DLD1 (cell line): ENCODE measurements around the gene DPYSL4.

Source experiments
- in situ Hi-C: cut with HindIII; loops from 2 replicates; pipeline ENCODE4 v1.10.0; 2017; ENCODE audit warnings: low sequenced_read_pairs

The DPYSL4 gene

DNA sequence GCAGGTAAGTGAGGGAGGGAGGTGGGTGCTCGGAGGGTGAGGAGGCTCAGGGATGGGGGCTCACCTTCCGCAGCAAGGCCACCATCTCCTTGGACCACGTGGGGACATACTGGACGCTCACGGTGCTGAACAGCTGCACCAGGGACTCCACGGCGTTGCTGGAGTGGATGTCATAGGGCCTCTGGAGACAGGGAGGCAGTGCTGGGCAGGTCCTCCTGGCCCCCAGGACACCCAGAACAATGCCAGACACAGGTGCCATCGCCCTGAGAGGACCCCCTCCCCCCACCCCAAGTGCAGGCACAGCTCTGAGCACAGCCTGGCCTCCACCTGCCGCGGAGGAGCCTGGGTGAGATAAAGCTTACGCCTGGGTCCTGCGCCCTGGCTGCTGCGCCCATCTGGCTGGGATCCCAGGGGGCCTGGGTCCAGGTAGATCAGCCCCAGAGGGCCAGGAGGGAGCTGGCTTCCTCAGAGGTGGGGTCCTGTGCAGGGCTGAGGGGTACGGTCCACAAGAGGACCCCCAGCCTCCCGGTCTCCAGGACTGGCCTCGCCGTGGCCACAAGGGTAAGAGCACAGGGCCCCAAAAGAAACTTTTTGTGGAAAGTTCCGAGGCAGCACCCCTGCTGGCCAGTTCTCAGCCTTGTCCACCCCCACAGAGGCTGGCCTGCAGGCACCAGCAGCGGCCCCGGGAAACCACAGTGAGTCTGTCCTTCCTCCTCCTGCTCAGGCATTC, 37.8 kb downstream of the DPYSL4 start:
- in situ Hi-C loops, result no loop called here

DNA sequence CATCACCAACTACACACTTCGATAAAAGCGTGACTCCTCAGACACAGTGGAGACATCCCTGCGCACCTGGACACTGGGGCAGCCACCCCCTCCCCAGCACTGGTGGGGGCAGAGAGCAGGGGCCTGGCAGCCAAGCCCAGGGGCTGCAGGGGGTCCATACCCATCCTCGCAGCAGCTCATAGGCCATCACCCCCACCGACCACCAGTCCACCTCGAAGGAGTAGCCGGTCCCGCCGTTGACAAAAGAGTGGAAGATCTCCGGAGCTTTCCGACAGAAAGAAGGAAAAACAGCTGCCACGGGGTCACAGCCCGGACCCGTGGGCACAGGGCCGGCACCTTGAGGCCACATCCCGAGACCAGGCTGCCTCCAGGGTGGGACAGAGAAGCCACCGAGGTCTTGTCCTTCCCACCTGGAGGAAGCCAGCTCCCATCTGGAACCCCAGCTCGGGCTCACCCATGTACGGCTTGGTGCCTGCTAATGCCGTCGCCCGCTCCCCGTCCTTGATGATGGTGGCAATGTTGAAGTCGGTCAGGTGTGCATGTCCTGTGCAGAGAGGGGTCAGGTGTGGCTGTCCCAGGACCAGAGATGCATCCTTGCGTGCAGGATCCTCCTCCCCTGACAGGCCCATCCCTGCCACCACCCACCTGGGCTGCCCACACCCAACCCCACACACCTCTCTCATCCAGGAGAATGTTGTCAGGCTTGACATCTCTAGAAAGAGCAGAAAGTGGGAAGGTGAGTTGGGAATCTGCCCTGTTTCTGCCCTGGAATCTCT, 38.5 kb downstream of the DPYSL4 start:
- in situ Hi-C loops, result no loop called here

DNA sequence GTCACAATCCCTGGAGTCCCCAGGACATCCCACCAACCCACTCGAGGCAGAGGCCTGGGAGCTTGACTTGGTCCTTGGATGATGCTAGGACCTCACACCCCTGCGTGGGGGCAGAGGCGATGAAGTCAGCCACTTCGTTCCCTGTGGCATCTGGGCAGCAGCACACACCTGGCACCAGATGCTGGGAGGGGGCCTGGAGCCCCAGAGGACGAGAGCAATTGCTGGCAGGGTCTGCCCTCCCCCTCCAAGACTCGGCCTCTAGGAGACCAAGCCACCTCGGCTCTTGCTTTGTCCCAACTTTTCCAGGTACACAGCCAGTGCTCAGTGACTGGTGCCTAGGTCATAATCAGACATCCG, 39.1 kb downstream of the DPYSL4 start:
- in situ Hi-C loops, result no loop called here

DNA sequence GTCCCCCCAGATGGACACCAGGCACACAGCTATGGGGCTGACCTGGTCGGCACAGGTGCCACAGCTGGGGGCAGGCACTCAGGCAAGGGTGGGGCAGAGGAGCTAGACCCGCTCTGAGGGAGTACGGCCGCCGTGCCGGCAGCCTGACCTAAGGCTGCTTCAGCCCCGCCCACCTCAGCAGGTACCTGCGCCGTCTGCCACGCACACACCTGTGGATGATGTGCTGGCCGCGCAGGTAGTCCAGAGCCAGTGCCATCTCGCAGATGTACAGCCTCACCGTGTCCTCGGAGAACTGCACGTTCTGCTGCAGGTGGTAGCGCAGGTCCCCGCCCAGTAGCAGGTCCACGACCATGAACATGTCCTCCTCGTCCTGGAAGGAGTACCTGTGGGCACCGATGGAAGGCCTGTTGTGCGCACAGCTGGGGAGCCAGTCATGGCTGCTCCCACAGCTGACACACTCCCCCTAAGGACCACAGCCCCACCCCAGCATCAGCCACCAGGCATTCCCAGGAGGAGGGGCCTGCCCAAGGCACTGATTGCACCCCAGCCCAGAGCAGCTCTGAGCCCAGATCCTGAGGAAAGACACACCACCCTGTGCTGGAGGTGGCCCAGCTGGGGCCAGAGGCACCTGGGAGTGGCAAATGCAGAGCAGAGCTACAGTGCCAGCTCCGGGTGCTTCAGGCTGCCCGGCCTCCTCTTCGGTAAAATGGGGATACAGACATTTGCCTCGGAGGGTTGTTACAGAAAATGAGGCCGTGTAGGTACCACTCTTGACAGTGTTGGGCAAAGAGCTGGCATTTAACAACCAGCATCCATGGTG, 40.0 kb downstream of the DPYSL4 start:
- in situ Hi-C loops, result no loop called here

DNA sequence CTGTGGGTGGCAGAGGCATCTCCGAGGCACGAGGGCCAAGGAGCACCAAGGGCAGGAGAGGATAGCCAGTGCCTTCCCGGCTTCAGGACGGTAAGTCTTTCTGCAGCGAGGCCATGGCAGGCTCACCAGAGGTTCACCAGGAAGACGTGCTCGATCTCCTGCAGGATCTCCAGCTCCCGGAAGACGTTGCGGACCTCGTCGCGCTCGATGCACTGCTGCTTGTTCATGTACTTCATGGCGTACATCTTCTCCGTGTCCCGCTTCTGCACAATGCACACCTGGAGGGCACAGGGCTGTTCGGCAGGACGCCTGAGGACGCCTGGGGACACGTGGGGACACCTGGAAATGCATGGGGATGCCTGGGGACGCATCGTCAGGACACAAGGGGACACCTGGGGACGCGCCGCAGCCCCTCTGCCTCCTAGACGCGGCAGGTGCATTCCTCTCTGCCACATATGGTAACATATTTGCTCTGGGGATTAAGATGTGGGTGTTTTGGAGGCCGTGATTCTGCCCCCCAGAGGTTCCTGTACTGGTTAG, 41.2 kb downstream of the DPYSL4 start:
- in situ Hi-C loops, result no loop called here

DNA sequence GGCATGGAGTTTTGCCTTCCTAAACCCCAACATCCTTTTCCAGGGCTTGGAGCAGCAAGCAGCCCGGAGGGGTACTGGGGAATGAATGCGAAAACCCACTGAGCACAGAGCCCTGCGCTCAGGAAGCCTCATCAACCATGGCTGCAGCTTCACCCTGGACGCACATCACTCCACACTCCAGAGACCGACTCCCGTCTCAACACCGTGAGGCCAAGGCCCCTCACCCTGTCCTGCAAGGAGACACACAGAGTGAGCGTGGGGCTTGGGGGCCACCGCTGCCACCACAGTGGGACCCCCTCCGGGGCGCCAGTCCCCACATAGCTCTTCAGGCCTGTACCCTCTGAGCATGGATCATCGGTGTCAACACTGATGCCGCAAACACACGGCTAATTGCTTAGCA, 41.9 kb downstream of the DPYSL4 start:
- in situ Hi-C loops, result no loop called here

DNA sequence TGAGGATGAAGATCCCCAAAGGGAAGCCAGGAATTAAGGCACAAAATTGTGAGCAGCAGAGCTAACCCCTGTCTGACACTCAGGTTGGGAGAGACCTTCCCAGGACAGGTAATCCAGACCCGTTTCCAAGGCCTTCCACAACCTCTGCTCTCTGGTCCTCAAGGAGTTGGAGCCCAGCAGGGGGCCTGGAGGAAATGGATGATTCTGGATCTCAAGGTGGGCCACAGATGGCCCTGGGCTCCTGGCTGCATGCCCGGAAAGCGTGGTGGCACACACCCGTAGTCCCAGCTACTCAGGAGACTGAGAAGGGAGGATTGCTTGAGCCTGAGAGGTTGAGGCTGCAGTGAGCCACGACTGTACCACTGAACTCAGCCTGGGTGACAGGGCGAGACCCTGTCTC, 42.3 kb downstream of the DPYSL4 start:
- in situ Hi-C loops, result no loop called here

DNA sequence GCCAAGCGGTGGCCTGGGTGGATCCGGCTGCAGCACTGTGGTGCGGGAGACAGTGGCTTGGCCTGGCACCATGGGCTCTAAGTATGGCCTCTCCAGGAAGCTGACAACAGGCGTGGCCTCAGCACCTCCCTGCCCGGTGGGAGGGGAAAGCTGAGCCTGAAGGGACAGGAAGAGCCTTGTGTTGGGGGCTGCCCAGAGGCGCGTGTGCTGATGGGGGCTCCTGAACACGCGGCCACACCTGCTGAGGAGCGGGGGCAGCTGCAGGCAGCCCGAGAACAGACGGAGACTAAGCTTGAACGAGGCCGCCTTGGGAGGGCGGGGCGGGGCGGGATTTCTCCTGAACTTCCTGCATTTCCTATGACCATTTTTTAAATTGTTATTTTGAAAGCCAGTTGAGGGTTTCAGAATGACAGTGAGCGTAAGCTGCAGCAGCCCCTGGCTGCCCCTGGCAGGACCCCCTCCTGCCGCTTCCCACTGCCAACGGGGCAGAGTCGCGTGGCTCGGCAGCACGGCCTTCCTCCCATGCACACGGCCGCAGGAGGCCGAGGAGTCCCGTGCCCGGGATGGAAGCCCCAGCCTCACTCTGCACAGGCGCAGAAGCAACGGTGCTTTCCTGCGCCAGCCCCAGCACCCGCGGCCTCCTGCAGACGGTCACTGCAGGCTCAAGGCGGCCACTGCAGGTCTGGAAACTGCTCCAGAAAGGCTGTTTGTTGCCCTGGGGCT, 43.2 kb downstream of the DPYSL4 start:
- in situ Hi-C loops, result loop anchor here (10.0 kb wide), 1 partner anchor 385 kb away; no protein-coding TSS in a partner anchor

DNA sequence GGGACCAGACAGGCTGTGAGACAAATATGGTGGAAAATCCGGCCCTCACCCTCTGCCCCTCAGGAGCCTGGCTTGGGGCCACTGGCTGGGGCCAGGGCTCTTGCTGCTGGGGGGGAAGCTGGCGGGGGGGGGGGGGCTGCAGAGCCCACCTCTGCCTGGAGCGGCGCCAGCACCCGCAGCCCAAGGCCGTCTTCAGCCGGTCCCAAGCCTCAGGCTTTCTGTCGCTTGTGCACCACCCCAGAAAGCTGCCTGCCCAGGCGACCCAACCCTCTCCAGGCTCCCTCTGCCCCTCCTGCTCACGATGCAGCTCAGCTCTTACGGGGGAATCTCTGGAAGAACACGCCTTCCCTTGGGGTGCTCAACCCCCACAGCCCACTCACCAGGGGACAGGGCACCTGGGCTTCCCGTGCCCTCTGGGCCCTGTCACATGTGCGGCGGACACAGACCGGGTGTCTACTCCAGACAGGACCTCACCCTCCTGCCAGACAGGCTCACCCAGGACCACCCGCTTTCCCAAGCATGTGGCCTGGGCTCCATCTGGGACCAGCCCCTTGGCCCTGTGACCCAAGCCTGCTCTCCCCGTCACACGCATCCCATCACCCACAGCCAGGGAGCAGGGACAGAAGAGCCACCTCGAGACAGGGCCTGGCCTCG, 43.9 kb downstream of the DPYSL4 start:
- in situ Hi-C loops, result loop anchor here (10.0 kb wide), 1 partner anchor 384 kb away; no protein-coding TSS in a partner anchor

DNA sequence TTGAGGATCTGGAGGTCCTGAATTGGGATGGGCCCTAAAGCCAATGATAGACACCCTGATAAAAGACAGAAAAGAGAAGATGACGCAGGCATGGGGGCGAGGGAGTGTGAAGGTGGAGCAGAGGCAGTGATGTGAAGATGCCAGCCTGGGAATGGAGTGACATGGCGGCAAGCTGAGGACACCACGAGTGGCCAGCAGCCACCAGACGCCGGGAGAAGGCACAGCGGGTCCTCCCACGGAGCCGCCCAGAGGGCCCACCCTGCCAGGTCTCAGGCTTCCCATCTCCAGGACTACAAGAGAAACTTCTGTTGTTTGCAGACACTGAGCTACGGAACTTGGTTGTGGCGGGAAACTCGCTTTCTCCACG, 44.9 kb downstream of the DPYSL4 start:
- in situ Hi-C loops, result loop anchor here (10.0 kb wide), 1 partner anchor 383 kb away; no protein-coding TSS in a partner anchor

DNA sequence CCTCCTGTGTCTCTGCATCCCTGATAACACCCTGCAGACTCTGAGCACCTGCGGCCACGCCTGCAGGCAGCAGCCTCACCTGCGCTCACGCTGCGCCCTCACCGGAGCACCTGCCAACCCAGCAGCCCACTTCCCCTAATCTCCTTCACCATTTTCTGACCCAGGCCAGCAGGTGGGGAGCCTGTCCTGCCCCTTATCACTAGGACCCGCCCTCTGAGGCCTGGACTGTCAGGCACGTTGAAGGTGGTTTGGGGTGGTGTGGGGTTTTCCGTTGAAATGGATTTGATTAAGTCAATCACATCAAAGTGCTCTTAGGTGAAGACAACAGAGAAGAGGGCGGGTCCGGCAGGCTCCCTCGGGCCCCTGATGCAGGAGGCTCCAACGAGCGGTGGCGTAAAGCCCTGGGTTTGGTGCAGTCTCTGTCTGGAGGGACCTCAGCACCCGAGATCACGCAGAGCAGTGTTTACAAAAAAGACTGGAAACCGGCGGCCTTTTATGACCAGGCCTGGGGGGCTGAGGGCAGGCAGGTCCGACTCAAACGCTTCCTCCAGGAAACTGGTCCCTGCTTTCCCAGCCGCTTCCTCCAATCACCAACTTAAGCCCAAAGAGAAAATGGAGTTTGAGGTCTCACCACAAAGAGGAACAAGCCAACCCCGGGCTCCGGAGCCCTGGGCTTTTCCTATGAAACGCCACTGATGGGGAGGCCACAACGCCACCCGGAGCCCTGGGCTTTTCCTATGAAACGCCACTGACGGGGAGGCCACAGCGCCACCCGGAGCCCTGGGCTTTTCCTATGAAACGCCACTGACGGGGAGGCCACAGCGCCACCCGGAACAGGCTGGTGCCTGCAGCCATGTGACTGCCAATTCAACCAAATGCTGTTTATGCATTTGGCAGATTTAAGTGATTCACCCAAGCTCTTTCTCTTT, 45.5 kb downstream of the DPYSL4 start:
- in situ Hi-C loops, result loop anchor here (10.0 kb wide), 1 partner anchor 383 kb away; no protein-coding TSS in a partner anchor

DNA sequence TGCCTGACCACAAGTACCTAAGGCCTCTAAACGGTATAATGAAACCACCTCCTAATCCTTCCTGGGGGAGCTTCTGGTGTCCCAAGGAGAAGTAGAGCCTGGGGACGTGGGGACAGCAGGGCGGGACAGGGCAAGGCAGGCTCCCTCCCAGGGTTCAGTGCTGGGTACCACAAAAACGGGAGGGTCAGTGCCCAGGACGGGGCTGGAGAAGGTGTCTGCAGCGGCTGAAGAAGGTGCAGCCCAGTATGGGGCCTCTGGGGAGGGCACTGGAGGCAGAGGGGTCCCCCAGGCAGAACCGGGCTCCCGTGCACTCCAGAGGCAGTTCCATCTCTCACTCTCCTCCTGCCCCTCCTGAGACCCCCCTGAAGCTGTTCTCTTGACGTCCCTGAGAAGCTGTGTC, 46.2 kb downstream of the DPYSL4 start:
- in situ Hi-C loops, result loop anchor here (10.0 kb wide), 1 partner anchor 382 kb away; no protein-coding TSS in a partner anchor

DNA sequence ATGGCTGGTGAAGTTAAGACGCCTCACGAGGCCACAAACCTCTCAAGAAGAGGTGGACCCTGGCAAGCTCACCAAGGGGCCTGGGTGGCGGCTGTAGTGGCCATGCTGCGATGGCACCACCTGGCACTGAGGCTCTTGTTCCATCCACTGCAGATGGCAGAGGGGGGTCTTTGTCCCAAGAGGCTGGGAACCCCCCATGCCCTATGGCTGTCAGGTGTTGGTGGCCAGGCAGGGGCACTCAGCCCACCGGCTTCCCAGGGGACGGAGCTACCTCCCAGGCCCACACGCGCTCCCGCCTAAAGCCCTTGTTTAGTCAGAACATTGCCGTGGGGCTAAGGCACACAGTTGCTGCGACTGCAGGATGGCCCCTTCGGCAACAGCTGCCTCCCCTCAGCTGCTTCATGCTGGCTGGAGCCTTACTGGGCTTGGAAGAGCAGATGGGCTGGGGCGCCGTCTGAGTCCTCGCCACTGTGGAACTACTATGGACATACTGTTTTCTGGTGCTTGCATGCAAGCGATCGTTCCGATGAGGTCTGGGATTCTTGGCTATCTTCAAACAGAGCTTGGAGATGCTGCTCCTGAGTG, 46.8 kb downstream of the DPYSL4 start:
- in situ Hi-C loops, result loop anchor here (10.0 kb wide), 1 partner anchor 381 kb away; no protein-coding TSS in a partner anchor

DNA sequence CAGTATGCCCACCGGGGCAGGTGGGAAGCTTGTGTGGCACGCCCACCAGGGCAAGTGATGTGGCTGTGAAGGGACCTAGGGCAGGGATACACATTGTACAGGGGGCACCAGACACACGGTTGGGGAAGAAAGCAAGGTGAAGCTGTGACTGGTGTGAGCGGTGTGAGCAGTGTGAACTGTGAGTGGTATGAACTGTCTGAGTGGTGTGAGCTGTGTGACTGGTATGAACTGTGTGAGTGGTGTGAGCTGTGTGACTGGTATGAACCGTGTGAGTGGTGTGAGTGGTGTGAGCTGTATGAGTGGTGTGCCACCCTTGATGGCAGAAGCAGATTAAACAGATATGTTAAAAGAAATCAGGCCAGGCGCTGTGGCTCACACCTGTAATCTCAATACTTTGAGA, 48.1 kb downstream of the DPYSL4 start:
- in situ Hi-C loops, result loop anchor here (10.0 kb wide), 1 partner anchor 380 kb away; no protein-coding TSS in a partner anchor

DNA sequence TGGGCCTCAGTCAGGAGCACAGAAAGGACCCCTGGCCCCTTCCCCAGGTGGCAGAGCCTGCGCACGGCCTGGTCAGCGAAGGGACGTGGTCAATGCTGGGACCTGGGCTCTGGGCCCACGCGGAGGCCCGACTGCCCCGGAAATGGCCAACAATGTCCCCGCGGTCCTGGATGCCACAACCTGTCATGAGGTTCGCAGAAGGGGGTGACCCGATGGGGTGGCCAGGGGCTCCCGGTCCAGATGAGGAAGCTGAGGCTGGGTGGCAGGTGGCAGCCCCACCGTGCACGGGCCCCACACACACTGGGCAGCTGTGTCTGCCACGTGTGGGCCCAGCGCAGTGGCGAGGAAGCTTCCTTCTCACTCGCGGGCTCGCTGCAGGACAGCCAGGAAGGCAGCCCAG, 49.4 kb downstream of the DPYSL4 start:
- in situ Hi-C loops, result loop anchor here (10.0 kb wide), 1 partner anchor 379 kb away; no protein-coding TSS in a partner anchor

DNA sequence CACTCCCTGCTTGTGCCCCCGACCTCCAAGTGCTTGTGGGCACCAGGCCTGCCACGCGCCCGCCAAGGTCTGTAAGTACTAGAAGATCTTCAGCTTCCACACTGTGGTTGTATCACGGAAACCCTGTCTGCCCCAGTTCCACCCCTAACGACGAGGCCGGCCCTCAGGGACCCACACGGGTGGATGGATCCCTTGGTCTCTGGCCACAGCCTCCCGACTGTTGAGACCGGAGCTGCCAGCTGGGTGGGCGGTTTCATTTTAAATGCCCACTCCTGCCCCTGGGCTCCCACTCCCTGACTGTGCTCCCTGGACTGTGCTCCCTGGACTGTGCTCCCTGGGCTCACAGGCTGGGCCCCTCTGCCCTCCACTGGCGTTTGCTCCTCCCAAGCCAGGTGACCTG, 50.1 kb downstream of the DPYSL4 start:
- in situ Hi-C loops, result loop anchor here (10.0 kb wide), 1 partner anchor 378 kb away; no protein-coding TSS in a partner anchor

DNA sequence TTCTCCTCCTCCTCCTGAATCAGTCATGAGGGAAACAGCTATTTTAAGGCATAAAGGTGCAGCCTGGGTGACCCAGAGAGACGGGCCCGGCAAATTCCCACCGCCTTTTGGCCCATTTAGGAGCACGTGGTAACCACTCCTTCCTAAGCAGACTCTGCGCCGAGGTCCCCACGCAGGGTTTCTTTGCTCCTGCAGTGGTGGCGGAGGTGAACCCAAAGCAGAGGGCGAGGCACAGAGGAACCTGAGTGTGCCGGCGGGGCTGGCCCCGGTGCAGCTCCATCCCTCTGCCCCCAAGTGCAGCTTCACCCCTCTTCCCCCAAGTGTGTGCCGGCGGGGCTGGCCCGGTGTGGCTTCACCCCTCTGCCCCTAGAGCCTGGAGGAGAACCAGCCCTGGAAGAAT, 50.6 kb downstream of the DPYSL4 start:
- in situ Hi-C loops, result loop anchor here (10.0 kb wide), 1 partner anchor 377 kb away; no protein-coding TSS in a partner anchor

DNA sequence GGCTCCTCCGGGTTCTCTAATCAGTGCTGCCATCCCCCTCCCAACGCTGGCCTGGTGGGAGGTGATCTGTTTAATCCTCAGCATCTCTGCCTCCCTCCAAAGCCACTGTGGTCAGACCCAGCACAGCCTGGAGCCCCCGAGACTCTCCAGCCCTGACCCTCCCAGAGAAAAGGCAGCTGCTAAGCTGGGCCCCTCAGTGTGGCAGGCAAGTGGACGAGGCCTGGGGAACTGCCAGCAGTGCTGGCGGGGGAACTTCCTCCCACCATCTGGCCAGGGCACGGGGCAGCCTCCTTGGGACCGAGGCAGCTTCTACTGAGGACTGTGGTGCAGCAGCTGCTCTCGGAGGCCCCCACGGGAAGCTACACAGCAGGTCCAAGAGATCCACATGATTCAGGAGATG, 51.1 kb downstream of the DPYSL4 start:
- in situ Hi-C loops, result loop anchor here (10.0 kb wide), 1 partner anchor 377 kb away; no protein-coding TSS in a partner anchor
